GM23248 (cell line): ENCODE measurements around the gene CRIP1.

Experiments used
- EZH2 ChIP-seq: fragments of 200-600 bp; sonication (generic); IDR thresholded peaks from 2 replicates; pipeline ENCODE4 v1.6.1; 2018; ENCODE audit warnings: antibody characterized with exemption, mild to moderate bottlenecking; ENCODE audit not compliant: insufficient read depth, poor library complexity, severe bottlenecking
- EZH2phosphoT487 ChIP-seq: fragments of 200-600 bp; sonication (generic); IDR thresholded peaks from 2 replicates; pipeline ENCODE4 v1.6.1; 2018; ENCODE audit warnings: antibody characterized with exemption, moderate library complexity, mild to moderate bottlenecking, low read depth; ENCODE audit not compliant: insufficient read depth

- no peak for TF ChIP-seq EZH2
- no peak for TF ChIP-seq EZH2phosphoT487
These were observed 12.0 kb upstream of the CRIP1 start, which contains the start of gene CRIP2 for GRCh38 chr14:105474483-105475268.
